GM23338 (cell line): ENCODE results near the gene DLG2. TPM values are rescaled to one million over a fixed set of nuclear protein-coding genes. Genes with fewer than 3 reads are reported as not detected.

Experiments
- ATAC-seq: fragments of 200-7000 bp; cut with Tn5 transposase; 3 replicates; pipeline ENCODE4 v1.9.1; 2020
- DNase-seq: peaks from one replicate; pipeline ENCODE4 v3.0.0-alpha.2; 2015; ENCODE audit warnings: low spot score
- H2AFZ ChIP-seq: fragments of 200-600 bp; sonication (generic); 2 replicates; pipeline ENCODE4 v1.8.0; 2016; ENCODE audit warnings: antibody characterized with exemption, mild to moderate bottlenecking, moderate library complexity
- H3F3A ChIP-seq: fragments of 200-600 bp; sonication (generic); replicated peaks from 2 replicates; pipeline ENCODE4 v1.8.0; 2017; ENCODE audit warnings: antibody characterized with exemption, mixed run types, low read depth
- H3K27ac ChIP-seq: fragments of 200-600 bp; sonication (generic); 2 replicates; pipeline ENCODE4 v1.6.1; 2016; ENCODE audit warnings: low read depth
- H3K27me3 ChIP-seq: fragments of 200-600 bp; sonication (generic); 2 replicates; pipeline ENCODE4 v1.8.0; 2016; ENCODE audit warnings: mild to moderate bottlenecking, mixed run types, moderate library complexity; ENCODE audit not compliant: insufficient read depth
- H3K36me3 ChIP-seq: fragments of 200-600 bp; sonication (generic); 2 replicates; pipeline ENCODE4 v1.8.0; 2016; ENCODE audit warnings: mild to moderate bottlenecking; ENCODE audit not compliant: insufficient read depth
- H3K4me1 ChIP-seq: fragments of 200-600 bp; sonication (generic); 2 replicates; pipeline ENCODE4 v1.8.0; 2016; ENCODE audit warnings: mild to moderate bottlenecking, moderate library complexity; ENCODE audit not compliant: insufficient read depth
- H3K4me2 ChIP-seq: fragments of 200-600 bp; sonication (generic); 2 replicates; pipeline ENCODE4 v1.7.1; 2017; ENCODE audit warnings: mixed run types
- H3K4me3 ChIP-seq: fragments of 200-600 bp; sonication (generic); 2 replicates; pipeline ENCODE4 v1.6.1; 2016; ENCODE audit warnings: mixed run types
- H3K79me2 ChIP-seq: fragments of 200-600 bp; sonication (generic); replicated peaks from 2 replicates; pipeline ENCODE4 v1.8.0; 2017; ENCODE audit warnings: mild to moderate bottlenecking; ENCODE audit not compliant: insufficient read depth
- H3K9me2 ChIP-seq: fragments of 200-600 bp; sonication (generic); 2 replicates; pipeline ENCODE4 v1.8.0; 2017; ENCODE audit not compliant: insufficient read depth
- H4K20me1 ChIP-seq: fragments of 200-600 bp; sonication (generic); replicated peaks from 2 replicates; pipeline ENCODE4 v1.8.0; 2017; ENCODE audit warnings: mild to moderate bottlenecking; ENCODE audit not compliant: insufficient read depth
- H3K27ac Mint-ChIP-seq: 2 replicates; pipeline ENCODE4 v1.8.0; 2020; ENCODE audit warnings: inconsistent platforms, mild to moderate bottlenecking, moderate library complexity, mixed read lengths
- H3K27me3 Mint-ChIP-seq: 3 replicates; pipeline ENCODE4 v1.8.0; 2022; ENCODE audit warnings: low read depth, mild to moderate bottlenecking, moderate library complexity, mixed read lengths, inconsistent platforms; ENCODE audit not compliant: insufficient read depth, poor library complexity
- H3K36me3 Mint-ChIP-seq: 3 replicates; pipeline ENCODE4 v1.8.0; 2021; ENCODE audit warnings: low read depth, mild to moderate bottlenecking, inconsistent platforms, moderate library complexity, mixed read lengths
- H3K4me1 Mint-ChIP-seq: 3 replicates; pipeline ENCODE4 v1.8.0; 2020; ENCODE audit warnings: mild to moderate bottlenecking, inconsistent platforms, mixed read lengths
- H3K4me3 Mint-ChIP-seq: 3 replicates; pipeline ENCODE4 v1.8.0; 2021; ENCODE audit warnings: moderate library complexity, mild to moderate bottlenecking, inconsistent platforms, mixed read lengths
- H3K9me3 Mint-ChIP-seq: 3 replicates; pipeline ENCODE4 v1.8.0; 2020; ENCODE audit warnings: moderate library complexity, mild to moderate bottlenecking, inconsistent platforms, mixed read lengths
- CREB1 ChIP-seq: fragments of 250-450 bp; sonication (Bioruptor Pico); IDR thresholded peaks from 2 replicates; pipeline ENCODE4 v1.5.0; 2020; ENCODE audit warnings: low read depth, mild to moderate bottlenecking, moderate library complexity
- CTCF ChIP-seq, 2 experiments: fragments of 200-600 bp in 1 of 2; sonication (generic) in 1 of 2; conservative IDR thresholded peaks; 2 replicates each; pipeline versions ENCODE4 v1.5.1 to v1.6.1; 2016 to 2017; ENCODE audit warnings: antibody characterized with exemption in 2 of 2, low read depth in 2 of 2, mild to moderate bottlenecking in 2 of 2, moderate library complexity in 1 of 2
- ETS1 ChIP-seq: IDR thresholded peaks from 2 replicates; pipeline ENCODE4 v1.6.1; 2016; ENCODE audit warnings: antibody characterized with exemption
- EZH2 ChIP-seq: fragments of 200-600 bp; sonication (generic); IDR thresholded peaks from one replicate; pipeline ENCODE4 v1.8.0; 2017; ENCODE audit warnings: antibody characterized with exemption, mild to moderate bottlenecking, low read depth; ENCODE audit not compliant: unreplicated experiment
- EZH2phosphoT487 ChIP-seq: fragments of 200-600 bp; sonication (generic); IDR thresholded peaks from one replicate; pipeline ENCODE4 v1.8.1; 2018; ENCODE audit warnings: antibody characterized with exemption; ENCODE audit not compliant: unreplicated experiment
- JUNB ChIP-seq: IDR thresholded peaks from one replicate; pipeline ENCODE4 v1.6.1; 2016; ENCODE audit warnings: antibody characterized with exemption; ENCODE audit not compliant: unreplicated experiment
- NANOG ChIP-seq: IDR thresholded peaks from 2 replicates; pipeline ENCODE4 v1.6.1; 2016; ENCODE audit warnings: antibody characterized with exemption, borderline replicate concordance
- POLR2AphosphoS5 ChIP-seq: IDR thresholded peaks from 2 replicates; pipeline ENCODE4 v1.6.1; 2016; ENCODE audit warnings: antibody characterized with exemption, low read depth
- REST ChIP-seq: IDR thresholded peaks from one replicate; pipeline ENCODE4 v1.6.1; 2018; ENCODE audit warnings: antibody characterized with exemption; ENCODE audit not compliant: unreplicated experiment
- STAT1 ChIP-seq: IDR thresholded peaks from one replicate; pipeline ENCODE4 v1.6.1; 2016; ENCODE audit warnings: antibody characterized with exemption; ENCODE audit not compliant: unreplicated experiment
- ZNF114 ChIP-seq: fragments of 250-450 bp; sonication (Bioruptor Pico); IDR thresholded peaks from 2 replicates; pipeline ENCODE4 v1.5.0; 2020; ENCODE audit warnings: mild to moderate bottlenecking, moderate library complexity
- ZNF331 ChIP-seq: fragments of 250-450 bp; sonication (Bioruptor Pico); IDR thresholded peaks from 2 replicates; pipeline ENCODE4 v1.5.0; 2020; ENCODE audit warnings: low read depth, mild to moderate bottlenecking, moderate library complexity
- ZNF462 ChIP-seq: fragments of 250-450 bp; sonication (Bioruptor Pico); IDR thresholded peaks from 2 replicates; pipeline ENCODE4 v1.5.0; 2020; ENCODE audit warnings: mild to moderate bottlenecking, moderate library complexity
- polyA plus RNA-seq: library from polyadenylated mRNA; unstranded; fragments of >200 nt; fragmentation: Nextera tagmentation; extraction: Ambion mirVana; gene quantifications from 2 replicates; pipeline ENCODE4 v1.2.1, GENCODE V29; 2016
- total RNA-seq: library from RNA; depleted of rRNA; stranded (reverse); fragments of >200 nt; shearing (Covaris generic); gene quantifications from 2 replicates; pipeline ENCODE4 v1.2.3, GENCODE V29; 2014

Gene DLG2
- total and polyA plus RNA-seq, 2 experiments from 2014 or later: 19.8 to 21.5 TPM

GRCh38 chr11:85627998-85628770 lies 1.0 kb upstream of the DLG2 start, which contains the start of gene TMEM126B:
TMEM126B (plus strand) TSS chr11:85628593; CDS start chr11:85628608, 15 bp downstream.
- Mint-ChIP-seq H3K9me3 (no peaks in the 10 kb centered on the region; the same call in 2 of the 3 replicates), H3K4me3 (peak within 1 kb of the TSS; percentile 93), H3K27me3 (no peaks in the 10 kb centered on the region), H3K4me1 (peaks cover 21% of the 10 kb centered on the region), H3K36me3 (peaks cover 20% of the 10 kb centered on the region; the same call in 2 of the 3 replicates), H3K27ac (peak within 1 kb of the TSS; percentile 96)
- Histone ChIP-seq H3K9me2 (no peaks in the 10 kb centered on the region), H4K20me1 (no peaks in the 10 kb centered on the region; the same call in 1 of the 2 replicates), H3F3A (peaks cover 9% of the 10 kb centered on the region; the same call in 1 of the 2 replicates), H3K36me3 (peaks cover 17% of the 10 kb centered on the region; the same call in 1 of the 2 replicates), H3K27me3 (no peaks in the 10 kb centered on the region), H3K4me1 (peaks cover 17% of the 10 kb centered on the region; the same call in 1 of the 2 replicates), H3K4me3 (peak within 1 kb of the TSS; percentile 71), H3K79me2 (peaks cover 47% of the 10 kb centered on the region), H3K4me2 (peak within 1 kb of the TSS; percentile 94), H2AFZ (peak within 1 kb of the TSS; percentile 95), H3K27ac (peak within 1 kb of the TSS; percentile 88)
- peak; percentile 100 for DNase-seq
- no peak for TF ChIP-seq ZNF462
- TF ChIP-seq ETS1: peak; percentile 60; the same call in 1 of the 2 replicates
- TF ChIP-seq STAT1: no peak
- TF ChIP-seq REST: no peak
- no peak for TF ChIP-seq ZNF331
- no peak for TF ChIP-seq EZH2phosphoT487
- no peak for TF ChIP-seq EZH2
- TF ChIP-seq ZNF114 (CRISPR knock-in tag): no peak
- TF ChIP-seq CTCF (conservative IDR thresholded peaks at IDR 0.05; ENCODE audit: low read depth in 2 of 2): no peak
- peak; percentile 99 for TF ChIP-seq POLR2AphosphoS5
- no peak for TF ChIP-seq JUNB
- TF ChIP-seq NANOG: no peak
- 0 out of 2 replicates have a peak, but pooled peaks have one; percentile 23 for TF ChIP-seq CREB1 (CRISPR knock-in tag)
- ATAC-seq: peak; percentile 98
